K562 (cell line): ENCODE measurements around the gene MMRN2. TPM values are rescaled to one million over a fixed set of nuclear protein-coding genes. Genes with fewer than 3 reads are reported as not detected.

Experiments
- CBX3 ChIP-seq, 2 experiments: IDR thresholded peaks; 1 replicate in 1 of 2; 2 replicates in 1 of 2; pipeline ENCODE4 v1.6.1; 2012; ENCODE audit warnings: inconsistent platforms in 2 of 2, low read length in 2 of 2, borderline replicate concordance in 1 of 2, control low read depth in 1 of 2
- CHD2 ChIP-seq: IDR thresholded peaks from 2 replicates; pipeline ENCODE4 v1.6.1; 2011; ENCODE audit warnings: low read depth, low read length
- CREM ChIP-seq: IDR thresholded peaks from 2 replicates; pipeline ENCODE4 v1.6.1; 2014; ENCODE audit warnings: antibody characterized with exemption, low read depth
- EP300 ChIP-seq: IDR thresholded peaks from 2 replicates; pipeline ENCODE4 v1.6.1; 2012; ENCODE audit warnings: low read length, improper control_type of control experiment
- GABPA ChIP-seq: fragments of 200-800 bp; sonication (Bioruptor generic); conservative IDR thresholded peaks from 2 replicates; pipeline ENCODE4 v1.6.1; 2016; ENCODE audit warnings: low read depth, missing genetic modification characterization, missing compliant biosample characterization
- ILF3 ChIP-seq: fragments of 450-650 bp; IDR thresholded peaks from 2 replicates; pipeline ENCODE4 v1.6.1; 2018; ENCODE audit warnings: antibody characterized with exemption, mild to moderate bottlenecking, moderate library complexity, borderline replicate concordance
- POLR2A ChIP-seq: fragments of 450-650 bp; conservative IDR thresholded peaks from 2 replicates; pipeline ENCODE4 v1.6.1; 2016
- RBFOX2 ChIP-seq: fragments of 200-400 bp; formaldehyde crosslinking; IDR thresholded peaks from 2 replicates; pipeline ENCODE4 v1.6.1; 2017; ENCODE audit warnings: low read depth, mild to moderate bottlenecking, low read length, moderate library complexity
- ZNF175 ChIP-seq: fragments of 200-800 bp; sonication (Bioruptor generic); IDR thresholded peaks from 2 replicates; pipeline ENCODE4 v1.6.1; 2016; ENCODE audit warnings: low read depth, mild to moderate bottlenecking, missing genetic modification characterization, missing compliant biosample characterization
- polyA plus RNA-seq, 8 experiments: library from polyadenylated mRNA; depleted of rRNA in 4 of 8; stranded (reverse) in 5 of 8; unstranded in 3 of 8; fragments of >200 nt; fragmentation: Nextera tagmentation in 2 of 8; fragmentation: Illumina TruSeq in 1 of 8; extraction: Ambion mirVana in 2 of 8; extraction: Trizol in 1 of 8; gene quantifications; 2 replicates each; pipeline versions ENCODE4 v1.2.1 to v1.2.3, GENCODE V29; 2011 to 2014; ENCODE audit warnings: inconsistent platforms in 1 of 8, missing spikeins in 1 of 8
- total RNA-seq, 7 experiments: library from RNA; depleted of rRNA in 6 of 7; stranded (reverse); fragments of >200 nt in 6 of 7; fragmentation: Illumina TruSeq in 2 of 7; extraction: Trizol in 2 of 7; gene quantifications; 2 replicates each; pipeline versions ENCODE4 v1.2.1 to v1.2.3, GENCODE V29; 2011 to 2021; ENCODE audit warnings: low replicate concordance in 1 of 7
- TF ChIP-seq, protein P1 (sequence below): conservative IDR thresholded peaks from 2 replicates; pipeline ENCODE4 v1.6.1; 2011; ENCODE audit warnings: low read depth, mild to moderate bottlenecking, low read length; ENCODE audit not compliant: control insufficient read depth
- TF ChIP-seq, protein P2 (sequence below): fragments of 200-800 bp; sonication (Bioruptor generic); IDR thresholded peaks from 2 replicates; pipeline ENCODE4 v1.6.1; 2017; ENCODE audit warnings: missing genetic modification characterization, missing compliant biosample characterization
- TF ChIP-seq, protein P3 (sequence below): fragments of 200-800 bp; sonication (Bioruptor generic); IDR thresholded peaks from 2 replicates; pipeline ENCODE4 v1.6.1; 2017; ENCODE audit warnings: missing genetic modification characterization, missing compliant biosample characterization
- TF ChIP-seq, protein P4 (sequence below): fragments of 450-650 bp; IDR thresholded peaks from 2 replicates; pipeline ENCODE4 v1.6.1; 2017; ENCODE audit warnings: antibody characterized with exemption, mild to moderate bottlenecking

Gene MMRN2
- total and polyA plus RNA-seq, 9 of the 15 experiments (the other 6 are each of a cell fraction or from before 2014, with no cell fraction given), result 0.07 to 2.0 (median 1.2) TPM

DNA sequence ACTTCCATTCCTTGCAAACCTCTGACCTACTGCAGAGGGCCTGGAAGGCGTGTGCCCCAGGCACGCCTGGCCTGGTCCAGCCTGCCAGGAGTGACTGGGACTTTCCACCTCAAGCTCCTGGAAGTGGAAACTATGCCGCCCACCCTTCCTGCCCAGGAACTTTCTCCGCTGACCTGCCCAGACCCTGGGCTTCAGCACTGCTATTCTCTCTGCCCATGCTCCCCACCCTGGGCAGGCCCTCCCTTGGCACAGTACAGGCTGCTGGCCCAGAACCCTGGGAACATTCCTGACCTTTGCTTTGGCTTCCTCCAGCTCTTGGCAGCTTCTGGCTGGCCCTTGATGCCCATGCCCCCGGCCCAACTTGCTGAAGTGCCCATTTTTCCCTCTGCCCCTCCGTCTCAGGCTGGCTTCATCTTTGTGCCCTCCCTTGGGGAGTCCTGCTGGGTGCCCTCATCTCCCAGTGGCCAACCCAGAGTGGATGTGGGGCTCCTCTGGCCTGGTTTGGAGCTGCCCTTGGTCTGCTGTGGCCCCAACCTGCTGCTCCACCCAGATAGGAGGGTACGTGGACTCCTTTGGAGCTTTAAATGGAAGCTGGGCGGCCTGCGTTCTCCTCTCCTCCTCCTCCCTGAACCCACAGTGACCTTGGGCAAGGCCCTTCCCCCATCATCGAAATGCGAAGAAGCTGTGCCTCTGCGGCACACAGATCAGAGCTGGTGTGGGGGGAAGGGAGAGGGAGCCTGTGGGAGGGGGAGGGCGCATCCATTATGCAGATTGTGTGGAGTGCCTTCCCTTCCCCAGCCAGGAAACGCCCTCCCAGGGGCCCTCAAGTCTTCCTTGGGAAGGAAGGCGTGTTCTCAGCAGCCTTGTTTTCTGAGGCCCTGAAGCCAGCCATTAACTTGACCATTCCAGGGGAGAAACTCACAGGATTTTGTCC lies 3.4 kb downstream of the MMRN2 start (continued):
- TF ChIP-seq, protein P1, sequence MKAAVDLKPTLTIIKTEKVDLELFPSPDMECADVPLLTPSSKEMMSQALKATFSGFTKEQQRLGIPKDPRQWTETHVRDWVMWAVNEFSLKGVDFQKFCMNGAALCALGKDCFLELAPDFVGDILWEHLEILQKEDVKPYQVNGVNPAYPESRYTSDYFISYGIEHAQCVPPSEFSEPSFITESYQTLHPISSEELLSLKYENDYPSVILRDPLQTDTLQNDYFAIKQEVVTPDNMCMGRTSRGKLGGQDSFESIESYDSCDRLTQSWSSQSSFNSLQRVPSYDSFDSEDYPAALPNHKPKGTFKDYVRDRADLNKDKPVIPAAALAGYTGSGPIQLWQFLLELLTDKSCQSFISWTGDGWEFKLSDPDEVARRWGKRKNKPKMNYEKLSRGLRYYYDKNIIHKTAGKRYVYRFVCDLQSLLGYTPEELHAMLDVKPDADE, result no peak
- TF ChIP-seq, protein P2, sequence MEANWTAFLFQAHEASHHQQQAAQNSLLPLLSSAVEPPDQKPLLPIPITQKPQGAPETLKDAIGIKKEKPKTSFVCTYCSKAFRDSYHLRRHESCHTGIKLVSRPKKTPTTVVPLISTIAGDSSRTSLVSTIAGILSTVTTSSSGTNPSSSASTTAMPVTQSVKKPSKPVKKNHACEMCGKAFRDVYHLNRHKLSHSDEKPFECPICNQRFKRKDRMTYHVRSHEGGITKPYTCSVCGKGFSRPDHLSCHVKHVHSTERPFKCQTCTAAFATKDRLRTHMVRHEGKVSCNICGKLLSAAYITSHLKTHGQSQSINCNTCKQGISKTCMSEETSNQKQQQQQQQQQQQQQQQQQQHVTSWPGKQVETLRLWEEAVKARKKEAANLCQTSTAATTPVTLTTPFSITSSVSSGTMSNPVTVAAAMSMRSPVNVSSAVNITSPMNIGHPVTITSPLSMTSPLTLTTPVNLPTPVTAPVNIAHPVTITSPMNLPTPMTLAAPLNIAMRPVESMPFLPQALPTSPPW, result peak; percentile 63
- TF ChIP-seq ZNF175 (CRISPR knock-in tag), result no peak; the same call in 1 of the 2 replicates
- TF ChIP-seq EP300, result peak; percentile 36; the same call in 1 of the 2 replicates
- peak; percentile 51 for TF ChIP-seq RBFOX2
- TF ChIP-seq GABPA (tag), result no peak
- TF ChIP-seq CBX3 (IDR thresholded peaks at IDR 0.05; ENCODE audit: borderline replicate concordance in 1 of 2, low read length in 2 of 2), result peak in 1 of 2 experiments; percentile 46; a peak in 1 of 3 replicates
- no peak for TF ChIP-seq ILF3
- TF ChIP-seq POLR2A, result 0 out of 2 replicates have a peak, but pooled peaks have one; percentile 15
- TF ChIP-seq, protein P3, sequence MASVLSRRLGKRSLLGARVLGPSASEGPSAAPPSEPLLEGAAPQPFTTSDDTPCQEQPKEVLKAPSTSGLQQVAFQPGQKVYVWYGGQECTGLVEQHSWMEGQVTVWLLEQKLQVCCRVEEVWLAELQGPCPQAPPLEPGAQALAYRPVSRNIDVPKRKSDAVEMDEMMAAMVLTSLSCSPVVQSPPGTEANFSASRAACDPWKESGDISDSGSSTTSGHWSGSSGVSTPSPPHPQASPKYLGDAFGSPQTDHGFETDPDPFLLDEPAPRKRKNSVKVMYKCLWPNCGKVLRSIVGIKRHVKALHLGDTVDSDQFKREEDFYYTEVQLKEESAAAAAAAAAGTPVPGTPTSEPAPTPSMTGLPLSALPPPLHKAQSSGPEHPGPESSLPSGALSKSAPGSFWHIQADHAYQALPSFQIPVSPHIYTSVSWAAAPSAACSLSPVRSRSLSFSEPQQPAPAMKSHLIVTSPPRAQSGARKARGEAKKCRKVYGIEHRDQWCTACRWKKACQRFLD (CRISPR knock-in tag), result no peak
- peak; percentile 56 for TF ChIP-seq CREM
- TF ChIP-seq CHD2, result peak; percentile 74
- TF ChIP-seq, protein P4, sequence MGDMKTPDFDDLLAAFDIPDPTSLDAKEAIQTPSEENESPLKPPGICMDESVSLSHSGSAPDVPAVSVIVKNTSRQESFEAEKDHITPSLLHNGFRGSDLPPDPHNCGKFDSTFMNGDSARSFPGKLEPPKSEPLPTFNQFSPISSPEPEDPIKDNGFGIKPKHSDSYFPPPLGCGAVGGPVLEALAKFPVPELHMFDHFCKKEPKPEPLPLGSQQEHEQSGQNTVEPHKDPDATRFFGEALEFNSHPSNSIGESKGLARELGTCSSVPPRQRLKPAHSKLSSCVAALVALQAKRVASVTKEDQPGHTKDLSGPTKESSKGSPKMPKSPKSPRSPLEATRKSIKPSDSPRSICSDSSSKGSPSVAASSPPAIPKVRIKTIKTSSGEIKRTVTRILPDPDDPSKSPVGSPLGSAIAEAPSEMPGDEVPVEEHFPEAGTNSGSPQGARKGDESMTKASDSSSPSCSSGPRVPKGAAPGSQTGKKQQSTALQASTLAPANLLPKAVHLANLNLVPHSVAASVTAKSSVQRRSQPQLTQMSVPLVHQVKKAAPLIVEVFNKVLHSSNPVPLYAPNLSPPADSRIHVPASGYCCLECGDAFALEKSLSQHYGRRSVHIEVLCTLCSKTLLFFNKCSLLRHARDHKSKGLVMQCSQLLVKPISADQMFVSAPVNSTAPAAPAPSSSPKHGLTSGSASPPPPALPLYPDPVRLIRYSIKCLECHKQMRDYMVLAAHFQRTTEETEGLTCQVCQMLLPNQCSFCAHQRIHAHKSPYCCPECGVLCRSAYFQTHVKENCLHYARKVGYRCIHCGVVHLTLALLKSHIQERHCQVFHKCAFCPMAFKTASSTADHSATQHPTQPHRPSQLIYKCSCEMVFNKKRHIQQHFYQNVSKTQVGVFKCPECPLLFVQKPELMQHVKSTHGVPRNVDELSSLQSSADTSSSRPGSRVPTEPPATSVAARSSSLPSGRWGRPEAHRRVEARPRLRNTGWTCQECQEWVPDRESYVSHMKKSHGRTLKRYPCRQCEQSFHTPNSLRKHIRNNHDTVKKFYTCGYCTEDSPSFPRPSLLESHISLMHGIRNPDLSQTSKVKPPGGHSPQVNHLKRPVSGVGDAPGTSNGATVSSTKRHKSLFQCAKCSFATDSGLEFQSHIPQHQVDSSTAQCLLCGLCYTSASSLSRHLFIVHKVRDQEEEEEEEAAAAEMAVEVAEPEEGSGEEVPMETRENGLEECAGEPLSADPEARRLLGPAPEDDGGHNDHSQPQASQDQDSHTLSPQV, result peak; percentile 55; the same call in 1 of the 2 replicates
- TF ChIP-seq, all 486 proteins: peak for 32
